ENCODE results near the gene KISS1R.

KISS1R gene

DNA sequence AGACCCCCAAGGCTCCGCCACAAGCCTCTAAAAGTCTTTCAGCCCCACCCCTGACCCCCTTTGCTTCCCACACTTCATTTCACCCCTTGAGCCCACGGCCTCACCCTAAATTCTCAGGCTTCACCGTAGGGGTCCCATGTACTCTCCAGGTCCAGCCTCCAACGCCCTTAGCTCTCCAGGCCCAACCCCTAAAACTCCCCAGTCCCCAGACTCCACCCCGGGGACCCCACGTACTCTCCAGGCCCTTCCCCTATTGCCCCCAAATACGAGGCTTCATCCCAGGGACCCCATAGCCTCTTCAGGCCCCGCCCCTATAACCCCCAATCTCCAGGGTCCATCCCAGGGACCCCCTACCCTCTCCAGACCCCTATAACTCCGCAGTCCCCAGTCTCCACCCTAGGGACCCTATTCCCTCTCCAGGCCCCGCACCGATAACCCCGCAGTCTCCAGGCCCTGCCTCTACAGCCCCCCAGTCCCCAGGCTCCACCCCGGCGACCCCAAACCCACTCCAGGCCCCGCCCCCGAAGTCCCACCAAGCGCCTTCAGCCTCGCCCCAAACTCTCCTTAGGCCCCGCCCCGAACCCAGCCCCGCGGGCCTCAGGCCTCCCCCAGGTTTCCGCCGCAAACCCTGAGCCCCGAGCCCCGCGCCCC is 24.8 kb upstream of the KISS1R start:
- peak overlapping the region; percentile 81 for H3K4me3 ChIP-seq (ENCODE audit: low read length)
- TF ChIP-seq, protein P1, sequence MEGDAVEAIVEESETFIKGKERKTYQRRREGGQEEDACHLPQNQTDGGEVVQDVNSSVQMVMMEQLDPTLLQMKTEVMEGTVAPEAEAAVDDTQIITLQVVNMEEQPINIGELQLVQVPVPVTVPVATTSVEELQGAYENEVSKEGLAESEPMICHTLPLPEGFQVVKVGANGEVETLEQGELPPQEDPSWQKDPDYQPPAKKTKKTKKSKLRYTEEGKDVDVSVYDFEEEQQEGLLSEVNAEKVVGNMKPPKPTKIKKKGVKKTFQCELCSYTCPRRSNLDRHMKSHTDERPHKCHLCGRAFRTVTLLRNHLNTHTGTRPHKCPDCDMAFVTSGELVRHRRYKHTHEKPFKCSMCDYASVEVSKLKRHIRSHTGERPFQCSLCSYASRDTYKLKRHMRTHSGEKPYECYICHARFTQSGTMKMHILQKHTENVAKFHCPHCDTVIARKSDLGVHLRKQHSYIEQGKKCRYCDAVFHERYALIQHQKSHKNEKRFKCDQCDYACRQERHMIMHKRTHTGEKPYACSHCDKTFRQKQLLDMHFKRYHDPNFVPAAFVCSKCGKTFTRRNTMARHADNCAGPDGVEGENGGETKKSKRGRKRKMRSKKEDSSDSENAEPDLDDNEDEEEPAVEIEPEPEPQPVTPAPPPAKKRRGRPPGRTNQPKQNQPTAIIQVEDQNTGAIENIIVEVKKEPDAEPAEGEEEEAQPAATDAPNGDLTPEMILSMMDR (IDR thresholded peaks at IDR 0.05; ENCODE audit: low read depth, low read length) = no peak
- TF ChIP-seq EZH2phosphoT487 (IDR thresholded peaks at IDR 0.05; ENCODE audit: low read depth) = no peak
- peak overlapping the region; percentile 85 for H3K4me2 ChIP-seq (ENCODE audit: low read length)
- H3K27me3 ChIP-seq (ENCODE audit: low read depth, low read length) = no peaks in the 10 kb centered on the region
- peaks cover 14% of the 10 kb centered on the region for H3K79me2 ChIP-seq (ENCODE audit: low read length)
- no peak overlapping the region for H2AFZ ChIP-seq (ENCODE audit: low read depth, low read length)
- H3K9me3 ChIP-seq (ENCODE audit: insufficient read depth, low read length) = no peaks in the 10 kb centered on the region
- peak overlapping the region; percentile 74 for H3K27ac ChIP-seq (ENCODE audit: low read length)
- no peaks in the 10 kb centered on the region for H3K4me1 ChIP-seq (ENCODE audit: low read length)
- peaks cover 36% of the 10 kb centered on the region for H3K36me3 ChIP-seq (replicated peaks; ENCODE audit: low read depth, low read length)
- peak overlapping the region; percentile 93 for H3K9ac ChIP-seq (ENCODE audit: low read length)
- 0 out of 2 replicates have a peak, but pooled peaks cover 3% of the 10 kb centered on the region for H4K20me1 ChIP-seq (ENCODE audit: insufficient read depth, low read length)

DNA sequence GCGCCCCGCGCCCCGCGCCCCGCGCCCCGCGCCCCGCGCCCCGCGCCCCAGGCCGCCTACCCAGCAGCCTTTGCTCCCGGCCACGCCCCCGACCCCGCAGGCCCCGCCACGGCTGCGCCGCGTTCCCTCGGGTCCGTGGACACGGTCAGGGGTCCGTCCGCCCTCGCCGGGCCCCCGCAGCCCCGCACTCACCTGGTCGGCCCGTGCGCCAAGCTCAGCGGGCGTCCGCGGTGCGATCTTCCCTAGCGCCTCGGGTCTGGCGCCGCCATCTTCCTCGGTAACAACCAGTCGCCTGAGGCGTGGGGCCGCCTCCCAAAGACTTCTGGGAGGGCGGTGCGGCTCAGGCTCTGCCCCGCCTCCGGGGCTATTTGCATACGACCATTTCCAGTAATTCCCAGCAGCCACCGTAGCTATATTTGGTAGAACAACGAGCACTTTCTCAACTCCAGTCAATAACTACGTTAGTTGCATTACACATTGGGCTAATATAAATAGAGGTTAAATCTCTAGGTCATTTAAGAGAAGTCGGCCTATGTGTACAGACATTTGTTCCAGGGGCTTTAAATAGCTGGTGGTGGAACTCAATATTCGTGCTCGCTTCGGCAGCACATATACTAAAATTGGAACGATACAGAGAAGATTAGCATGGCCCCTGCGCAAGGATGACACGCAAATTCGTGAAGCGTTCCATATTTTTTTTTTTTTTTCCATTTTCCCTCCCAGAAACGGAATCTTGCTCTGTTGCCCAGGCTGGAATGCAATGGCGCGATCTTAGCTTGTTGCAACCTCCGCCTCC is 24.0 kb upstream of the KISS1R start, which contains the start of the genes MED16 and RNU6-9:
Gene MED16, minus strand, starts transcription at position 294 of the 796 bp plus-strand sequence. CDS start 2,056 bp downstream, outside the sequence.
Gene RNU6-9, plus strand, starts transcription at position 591 of the 796 bp plus-strand sequence.
- peak within 1 kb of the TSS; percentile 93 for H3K9ac ChIP-seq (ENCODE audit: low read length)
- peaks cover 38% of the 10 kb centered on the region for H3K36me3 ChIP-seq (replicated peaks; ENCODE audit: low read depth, low read length)
- H3K27me3 ChIP-seq (ENCODE audit: low read depth, low read length) = no peaks in the 10 kb centered on the region
- H3K4me3 ChIP-seq (ENCODE audit: low read length) = peak within 1 kb of the TSS; percentile 81
- peak within 1 kb of the TSS; percentile 85 for H3K4me2 ChIP-seq (ENCODE audit: low read length)
- peak within 1 kb of the TSS; percentile 49; the same call in 1 of the 2 replicates for H2AFZ ChIP-seq (ENCODE audit: low read depth, low read length)
- no peaks in the 10 kb centered on the region for H3K4me1 ChIP-seq (ENCODE audit: low read length)
- H3K27ac ChIP-seq (ENCODE audit: low read length) = peak within 1 kb of the TSS; percentile 74
- 0 out of 2 replicates have a peak, but pooled peaks cover 3% of the 10 kb centered on the region for H4K20me1 ChIP-seq (ENCODE audit: insufficient read depth, low read length)
- H3K9me3 ChIP-seq (ENCODE audit: insufficient read depth, low read length) = no peaks in the 10 kb centered on the region
- no peak for TF ChIP-seq EZH2phosphoT487 (IDR thresholded peaks at IDR 0.05; ENCODE audit: low read depth)
- TF ChIP-seq, protein P1 (IDR thresholded peaks at IDR 0.05; ENCODE audit: low read depth, low read length) = no peak
- H3K79me2 ChIP-seq (ENCODE audit: low read length) = peaks cover 14% of the 10 kb centered on the region

DNA sequence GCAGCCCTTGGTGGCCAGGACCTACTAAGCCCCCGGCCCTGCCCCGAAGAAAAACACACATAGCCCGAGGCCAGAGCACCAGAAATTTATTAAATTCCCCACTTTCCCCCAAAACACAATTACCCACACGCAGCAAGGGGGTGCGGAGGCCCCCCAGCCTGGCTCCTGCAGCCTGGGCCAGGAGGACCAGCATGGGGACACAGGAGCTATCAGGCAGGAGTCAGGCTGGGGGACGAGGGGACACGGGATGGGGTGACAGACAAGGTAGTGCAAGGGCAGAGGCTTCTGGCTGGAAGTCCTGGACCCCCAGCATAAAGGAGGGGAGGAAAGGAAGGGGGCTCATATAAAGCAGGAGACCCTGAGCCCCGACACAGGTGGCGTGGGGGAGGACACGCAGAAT is 20.7 kb upstream of the KISS1R start:
- no peak for TF ChIP-seq EZH2phosphoT487 (IDR thresholded peaks at IDR 0.05; ENCODE audit: low read depth)
- TF ChIP-seq, protein P1 (IDR thresholded peaks at IDR 0.05; ENCODE audit: low read depth, low read length) = no peak
- no peak overlapping the region for H3K27ac ChIP-seq (ENCODE audit: low read length)

DNA sequence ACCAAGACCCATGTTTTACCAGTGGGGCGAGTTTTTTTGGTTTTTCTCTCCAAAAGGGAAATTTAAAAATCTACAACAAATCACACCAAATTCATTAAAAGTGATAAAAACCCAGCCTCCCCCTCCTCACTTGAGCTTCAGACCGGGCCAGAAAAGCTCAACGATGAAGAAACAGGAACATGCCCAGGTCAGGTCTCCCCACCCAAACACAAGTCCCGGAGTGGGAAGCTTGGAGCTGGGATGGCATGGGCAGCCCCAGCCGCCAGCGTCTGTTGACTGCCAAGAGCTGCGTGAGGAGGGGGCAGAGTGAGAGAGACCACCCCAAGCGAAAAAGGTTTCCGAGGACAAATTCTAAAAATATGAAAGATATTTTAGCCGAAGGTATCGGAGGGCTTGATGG is 20.1 kb upstream of the KISS1R start:
- Histone ChIP-seq H3K4me1 (ENCODE audit: low read length) (no peaks in the 10 kb centered on the region), H3K79me2 (ENCODE audit: low read length) (peaks cover 12% of the 10 kb centered on the region), H4K20me1 (ENCODE audit: insufficient read depth, low read length) (peaks cover 33% of the 10 kb centered on the region), H3K4me2 (ENCODE audit: low read length) (no peak overlapping the region), H3K4me3 (ENCODE audit: low read length) (no peak overlapping the region), H3K27me3 (ENCODE audit: low read depth, low read length) (no peaks in the 10 kb centered on the region), H3K9ac (ENCODE audit: low read length) (no peak overlapping the region), H3K36me3 (replicated peaks; ENCODE audit: low read depth, low read length) (peaks cover 50% of the 10 kb centered on the region), H2AFZ (ENCODE audit: low read depth, low read length) (no peak overlapping the region), H3K9me3 (ENCODE audit: insufficient read depth, low read length) (no peaks in the 10 kb centered on the region), H3K27ac (ENCODE audit: low read length) (no peak overlapping the region)
- TF ChIP-seq, protein P1 (IDR thresholded peaks at IDR 0.05; ENCODE audit: low read depth, low read length) = no peak
- no peak for TF ChIP-seq EZH2phosphoT487 (IDR thresholded peaks at IDR 0.05; ENCODE audit: low read depth)

More for the DNA sequence above, 20.7 kb upstream of the KISS1R start:
- Histone ChIP-seq H3K79me2 (ENCODE audit: low read length) (peaks cover 13% of the 10 kb centered on the region), H3K4me1 (ENCODE audit: low read length) (no peaks in the 10 kb centered on the region), H3K4me3 (ENCODE audit: low read length) (no peak overlapping the region), H3K9ac (ENCODE audit: low read length) (no peak overlapping the region), H3K27me3 (ENCODE audit: low read depth, low read length) (no peaks in the 10 kb centered on the region), H3K9me3 (ENCODE audit: insufficient read depth, low read length) (no peaks in the 10 kb centered on the region), H2AFZ (ENCODE audit: low read depth, low read length) (no peak overlapping the region), H3K36me3 (replicated peaks; ENCODE audit: low read depth, low read length) (peaks cover 46% of the 10 kb centered on the region), H4K20me1 (ENCODE audit: insufficient read depth, low read length) (peaks cover 29% of the 10 kb centered on the region), H3K4me2 (ENCODE audit: low read length) (no peak overlapping the region)
